AG10803 (cell line): ENCODE measurements around the gene ALG12.

Source experiments
- DNase-seq: peaks from one replicate; pipeline ENCODE4 v3.0.0; 2010; ENCODE audit warnings: low read depth
- H3K4me3 ChIP-seq: 2 replicates; pipeline ENCODE4 v1.5.1; 2011; ENCODE audit warnings: mild to moderate bottlenecking, low read length, control low read depth
- CTCF ChIP-seq: conservative IDR thresholded peaks from 2 replicates; pipeline ENCODE4 v1.5.1; 2011; ENCODE audit warnings: mild to moderate bottlenecking, low read length, control low read depth, inconsistent platforms

The ALG12 gene

GRCh38 chr22:49930596-49931412, 12.6 kb upstream of the ALG12 start:
- H3K4me3 ChIP-seq: no peak overlapping the region
- DNase-seq: peak; percentile 69

GRCh38 chr22:49929994-49930575, 11.8 kb upstream of the ALG12 start:
- TF ChIP-seq CTCF: no peak
- DNase-seq: no peak
- H3K4me3 ChIP-seq: no peak overlapping the region

More at GRCh38 chr22:49930596-49931412, 12.6 kb upstream of the ALG12 start:
- TF ChIP-seq CTCF: peak; percentile 59

GRCh38 chr22:49929211-49929979, 11.2 kb upstream of the ALG12 start:
- no peak overlapping the region for H3K4me3 ChIP-seq
- peak; percentile 30 for TF ChIP-seq CTCF
- DNase-seq: no peak

GRCh38 chr22:49928555-49929210, 10.4 kb upstream of the ALG12 start:
- TF ChIP-seq CTCF: no peak
- DNase-seq: no peak
- H3K4me3 ChIP-seq: no peak overlapping the region

GRCh38 chr22:49928185-49928495, 9.9 kb upstream of the ALG12 start:
- DNase-seq: no peak
- TF ChIP-seq CTCF: no peak
- no peak overlapping the region for H3K4me3 ChIP-seq

GRCh38 chr22:49927483-49928184, 9.4 kb upstream of the ALG12 start:
- no peak for DNase-seq
- no peak for TF ChIP-seq CTCF
- H3K4me3 ChIP-seq: no peak overlapping the region
